Neural crest cell (in vitro differentiated cells): ENCODE data around the gene CCNK. TPM values are rescaled to one million over a fixed set of nuclear protein-coding genes. Genes with fewer than 3 reads are reported as not detected.

Experiments
- DNase-seq: peaks from one replicate; pipeline ENCODE4 v3.0.0; 2021; ENCODE audit warnings: low read depth, mixed read lengths, low spot score
- H3K27ac Mint-ChIP-seq: one replicate; pipeline ENCODE4 v1.8.0; 2021; ENCODE audit warnings: mild to moderate bottlenecking, mixed read lengths; ENCODE audit not compliant: unreplicated experiment
- H3K27me3 Mint-ChIP-seq: 2 replicates; pipeline ENCODE4 v1.8.0; 2021; ENCODE audit warnings: low read depth, mild to moderate bottlenecking, mixed read lengths
- H3K36me3 Mint-ChIP-seq: 2 replicates; pipeline ENCODE4 v1.8.0; 2021; ENCODE audit warnings: low read depth, mild to moderate bottlenecking, mixed read lengths
- H3K4me1 Mint-ChIP-seq: 2 replicates; pipeline ENCODE4 v1.8.0; 2021; ENCODE audit warnings: mixed read lengths
- H3K4me3 Mint-ChIP-seq: one replicate; pipeline ENCODE4 v1.8.0; 2021; ENCODE audit warnings: mild to moderate bottlenecking, mixed read lengths
- H3K9me3 Mint-ChIP-seq: 2 replicates; pipeline ENCODE4 v1.8.0; 2021; ENCODE audit warnings: mixed read lengths
- total RNA-seq: library from RNA; stranded (reverse); gene quantifications from 2 replicates; pipeline ENCODE4 v1.2.1, GENCODE V29; 2021
- TF ChIP-seq, protein P1 (sequence below): fragments of 200-600 bp; sonication (generic); conservative IDR thresholded peaks from 2 replicates; pipeline ENCODE4 v1.5.0; 2021; ENCODE audit warnings: antibody characterized with exemption, mild to moderate bottlenecking

CCNK gene
- total RNA-seq, 1 donor from 2014 or later, result 69.6 TPM

DNA sequence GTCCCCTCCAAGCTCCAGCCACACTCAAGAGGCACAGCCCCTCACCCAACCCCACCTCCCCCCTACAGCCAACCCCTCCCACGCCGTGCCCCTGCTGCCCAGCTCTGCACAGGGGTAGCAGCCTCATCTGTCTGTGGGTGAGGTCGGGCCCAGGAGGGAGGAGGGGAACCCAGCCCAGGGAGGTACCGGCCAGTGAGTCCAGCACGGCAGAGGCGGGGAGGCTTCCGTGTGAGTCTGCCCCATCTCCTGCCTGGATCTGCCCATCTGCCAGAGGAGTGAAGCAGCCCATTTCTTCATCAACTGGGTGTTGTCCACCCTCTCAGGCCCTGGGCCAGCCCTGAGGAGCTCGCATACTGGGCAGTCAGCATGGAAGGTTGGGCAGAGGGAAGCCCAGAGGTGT, 54.2 kb downstream of the CCNK start:
- no peaks in the 10 kb centered on the region for H3K36me3 Mint-ChIP-seq
- DNase-seq, result no peak
- H3K27me3 Mint-ChIP-seq, result peaks cover 3% of the 10 kb centered on the region
- no peak overlapping the region for H3K27ac Mint-ChIP-seq
- TF ChIP-seq, protein P1, sequence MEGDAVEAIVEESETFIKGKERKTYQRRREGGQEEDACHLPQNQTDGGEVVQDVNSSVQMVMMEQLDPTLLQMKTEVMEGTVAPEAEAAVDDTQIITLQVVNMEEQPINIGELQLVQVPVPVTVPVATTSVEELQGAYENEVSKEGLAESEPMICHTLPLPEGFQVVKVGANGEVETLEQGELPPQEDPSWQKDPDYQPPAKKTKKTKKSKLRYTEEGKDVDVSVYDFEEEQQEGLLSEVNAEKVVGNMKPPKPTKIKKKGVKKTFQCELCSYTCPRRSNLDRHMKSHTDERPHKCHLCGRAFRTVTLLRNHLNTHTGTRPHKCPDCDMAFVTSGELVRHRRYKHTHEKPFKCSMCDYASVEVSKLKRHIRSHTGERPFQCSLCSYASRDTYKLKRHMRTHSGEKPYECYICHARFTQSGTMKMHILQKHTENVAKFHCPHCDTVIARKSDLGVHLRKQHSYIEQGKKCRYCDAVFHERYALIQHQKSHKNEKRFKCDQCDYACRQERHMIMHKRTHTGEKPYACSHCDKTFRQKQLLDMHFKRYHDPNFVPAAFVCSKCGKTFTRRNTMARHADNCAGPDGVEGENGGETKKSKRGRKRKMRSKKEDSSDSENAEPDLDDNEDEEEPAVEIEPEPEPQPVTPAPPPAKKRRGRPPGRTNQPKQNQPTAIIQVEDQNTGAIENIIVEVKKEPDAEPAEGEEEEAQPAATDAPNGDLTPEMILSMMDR, result no peak
- H3K4me3 Mint-ChIP-seq, result no peak overlapping the region
- H3K9me3 Mint-ChIP-seq, result no peaks in the 10 kb centered on the region
- peaks cover 31% of the 10 kb centered on the region for H3K4me1 Mint-ChIP-seq

DNA sequence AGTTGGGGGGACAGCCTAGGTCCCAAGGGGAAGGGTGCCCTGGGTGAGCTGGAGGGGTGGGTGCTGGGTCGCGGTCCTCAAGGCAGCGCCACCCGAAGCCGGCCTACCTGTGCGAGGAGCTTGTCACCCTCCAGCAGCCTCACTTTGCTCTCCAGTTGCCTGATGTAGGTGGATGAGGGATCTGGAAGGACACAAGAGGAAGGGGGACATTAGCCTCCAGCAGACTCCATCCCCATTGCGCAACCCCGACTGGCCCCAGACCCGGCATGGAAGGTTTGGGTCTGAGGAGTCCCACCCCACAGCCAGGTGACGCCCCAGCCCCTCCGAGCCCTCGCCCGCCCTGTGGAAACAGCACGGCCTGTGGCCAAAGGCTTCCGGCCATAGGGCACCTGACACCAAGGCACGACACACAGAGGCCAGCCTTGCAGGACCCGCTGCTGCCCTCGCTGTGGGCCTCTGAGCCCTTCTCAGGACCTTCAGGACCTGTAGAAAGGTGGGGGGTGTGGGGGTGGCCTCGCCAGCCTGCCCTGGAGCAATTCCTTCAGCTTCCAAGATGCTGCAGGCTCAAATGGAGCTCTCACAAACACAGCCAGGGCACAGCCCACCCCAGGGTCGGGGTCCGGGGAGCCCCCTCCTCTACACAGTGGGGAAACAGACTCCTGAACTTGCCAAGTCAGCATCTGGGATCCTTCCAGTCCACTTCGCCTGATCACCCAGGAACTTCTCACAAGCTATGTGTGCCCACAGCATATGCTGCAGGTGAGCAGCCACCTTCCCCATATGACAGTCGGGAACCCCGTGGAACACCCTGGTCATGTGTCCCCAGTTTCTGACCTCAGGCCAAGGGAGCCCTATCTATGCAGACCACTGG, 54.9 kb downstream of the CCNK start:
- no peaks in the 10 kb centered on the region for H3K9me3 Mint-ChIP-seq
- H3K27me3 Mint-ChIP-seq, result peaks cover 3% of the 10 kb centered on the region
- H3K4me3 Mint-ChIP-seq, result no peak overlapping the region
- no peaks in the 10 kb centered on the region for H3K36me3 Mint-ChIP-seq
- TF ChIP-seq, protein P1, result no peak
- no peak overlapping the region for H3K27ac Mint-ChIP-seq
- no peak for DNase-seq
- peaks cover 27% of the 10 kb centered on the region for H3K4me1 Mint-ChIP-seq

DNA sequence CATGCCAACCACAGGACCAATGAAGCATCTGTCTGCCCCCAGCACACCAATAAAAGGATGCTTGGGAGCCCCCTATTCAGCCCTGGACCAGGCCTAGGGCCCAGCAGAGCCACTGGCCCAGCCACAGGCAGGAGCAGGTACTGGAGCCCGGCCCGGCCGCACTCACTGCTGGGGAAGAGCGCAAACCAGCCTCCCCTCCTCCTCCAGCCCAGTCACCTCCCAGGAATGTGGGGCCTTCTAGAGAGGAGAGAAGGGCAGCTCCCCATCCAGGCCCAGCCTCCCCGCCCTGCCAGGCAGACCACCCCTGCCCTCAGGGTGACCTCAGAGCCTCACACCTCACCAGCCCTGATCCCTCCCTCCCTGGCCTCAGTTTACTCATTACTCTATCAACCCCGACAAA, 56.2 kb downstream of the CCNK start:
- Mint-ChIP-seq H3K36me3 (no peaks in the 10 kb centered on the region), H3K4me3 (no peak overlapping the region), H3K27ac (no peak overlapping the region), H3K9me3 (no peaks in the 10 kb centered on the region), H3K4me1 (peaks cover 26% of the 10 kb centered on the region), H3K27me3 (peaks cover 3% of the 10 kb centered on the region)
- TF ChIP-seq, protein P1, result no peak
- no peak for DNase-seq

DNA sequence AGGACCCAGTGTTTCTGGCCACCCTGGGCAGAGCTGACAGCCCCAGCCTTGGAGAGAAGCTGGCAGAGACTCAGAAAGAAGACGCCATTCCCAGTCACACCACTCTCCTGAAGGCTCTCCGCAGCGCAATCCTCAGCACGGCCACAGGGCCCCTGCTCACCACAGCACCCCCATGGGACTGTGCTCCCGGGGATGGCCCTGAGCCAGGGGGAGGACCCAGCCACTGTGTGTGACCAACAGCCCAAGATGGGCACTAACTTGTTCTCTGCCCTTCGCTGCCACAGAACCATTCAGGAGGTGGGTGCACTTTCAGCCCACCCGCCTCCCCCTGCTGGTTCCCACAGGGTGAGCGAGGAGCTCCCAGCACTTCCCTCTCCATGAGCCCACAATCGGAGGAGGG, 57.1 kb downstream of the CCNK start:
- DNase-seq, result no peak
- no peaks in the 10 kb centered on the region for H3K9me3 Mint-ChIP-seq
- TF ChIP-seq, protein P1, result peak; percentile 36
- no peaks in the 10 kb centered on the region for H3K36me3 Mint-ChIP-seq
- peaks cover 3% of the 10 kb centered on the region for H3K27me3 Mint-ChIP-seq
- H3K4me1 Mint-ChIP-seq, result peaks cover 28% of the 10 kb centered on the region
- H3K27ac Mint-ChIP-seq, result no peak overlapping the region
- H3K4me3 Mint-ChIP-seq, result no peak overlapping the region

DNA sequence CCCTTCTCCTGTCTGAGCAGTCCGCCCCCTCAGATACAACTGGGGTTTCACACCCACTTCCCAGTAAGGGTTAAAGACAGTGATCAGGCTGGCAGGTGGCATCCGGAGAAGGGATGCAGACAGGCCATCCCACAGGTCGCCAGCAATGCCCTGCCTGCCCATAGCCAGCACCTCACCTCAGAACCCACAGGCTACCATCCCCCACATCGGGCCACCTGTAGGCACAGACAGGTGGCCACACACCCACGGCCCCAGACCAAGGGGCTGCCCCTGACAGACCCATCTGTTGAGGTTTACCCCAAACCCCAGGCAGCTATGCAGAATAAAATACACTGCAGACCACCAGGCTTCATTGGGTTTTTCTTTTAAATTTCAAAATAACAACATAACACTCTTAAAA, 57.5 kb downstream of the CCNK start:
- H3K9me3 Mint-ChIP-seq, result no peaks in the 10 kb centered on the region
- no peaks in the 10 kb centered on the region for H3K36me3 Mint-ChIP-seq
- H3K27ac Mint-ChIP-seq, result no peak overlapping the region
- TF ChIP-seq, protein P1, result no peak
- peaks cover 27% of the 10 kb centered on the region for H3K4me1 Mint-ChIP-seq
- no peak for DNase-seq
- H3K4me3 Mint-ChIP-seq, result no peak overlapping the region
- H3K27me3 Mint-ChIP-seq, result peaks cover 7% of the 10 kb centered on the region
